Loucy (cell line): ENCODE data around the gene FOXC1.

Experiments used
- EZH2phosphoT487 ChIP-seq: fragments of 200-600 bp; IDR thresholded peaks from 2 replicates; pipeline ENCODE4 v1.6.1; 2018; ENCODE audit warnings: antibody characterized with exemption, mild to moderate bottlenecking, moderate library complexity, borderline replicate concordance
- TF ChIP-seq, protein P1 (sequence below): fragments of 200-600 bp; sonication (generic); conservative IDR thresholded peaks from 2 replicates; pipeline ENCODE4 v1.5.1; 2014; ENCODE audit warnings: mild to moderate bottlenecking, antibody characterized with exemption, low read length

DNA sequence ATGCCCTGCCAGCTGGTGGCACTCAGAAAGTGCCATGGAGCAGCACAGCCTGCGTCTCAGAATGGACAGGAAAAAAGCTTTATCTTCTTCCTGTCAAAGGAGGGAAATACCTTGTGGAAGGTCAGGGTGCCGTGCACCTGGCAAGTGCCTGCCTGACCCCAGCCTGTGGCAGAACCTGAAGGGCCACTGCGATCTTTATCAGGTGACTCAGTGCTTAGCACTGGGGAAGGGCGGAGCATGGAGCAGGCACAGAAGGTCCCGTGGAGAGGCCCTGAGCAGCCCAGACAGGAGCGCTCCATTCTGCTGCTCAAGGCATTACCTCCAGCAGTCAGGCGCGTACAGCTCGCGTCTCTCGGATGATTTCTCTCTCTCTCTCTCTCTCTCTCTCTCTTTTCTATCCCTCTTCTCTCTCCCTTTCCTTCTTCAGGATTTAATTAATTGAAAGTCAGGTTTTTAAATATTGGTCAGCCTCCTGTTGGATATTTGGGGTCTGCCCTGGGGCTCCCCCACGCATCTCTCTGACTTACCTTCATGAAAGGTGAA lies 31.7 kb downstream of the FOXC1 start:
- TF ChIP-seq, protein P1, sequence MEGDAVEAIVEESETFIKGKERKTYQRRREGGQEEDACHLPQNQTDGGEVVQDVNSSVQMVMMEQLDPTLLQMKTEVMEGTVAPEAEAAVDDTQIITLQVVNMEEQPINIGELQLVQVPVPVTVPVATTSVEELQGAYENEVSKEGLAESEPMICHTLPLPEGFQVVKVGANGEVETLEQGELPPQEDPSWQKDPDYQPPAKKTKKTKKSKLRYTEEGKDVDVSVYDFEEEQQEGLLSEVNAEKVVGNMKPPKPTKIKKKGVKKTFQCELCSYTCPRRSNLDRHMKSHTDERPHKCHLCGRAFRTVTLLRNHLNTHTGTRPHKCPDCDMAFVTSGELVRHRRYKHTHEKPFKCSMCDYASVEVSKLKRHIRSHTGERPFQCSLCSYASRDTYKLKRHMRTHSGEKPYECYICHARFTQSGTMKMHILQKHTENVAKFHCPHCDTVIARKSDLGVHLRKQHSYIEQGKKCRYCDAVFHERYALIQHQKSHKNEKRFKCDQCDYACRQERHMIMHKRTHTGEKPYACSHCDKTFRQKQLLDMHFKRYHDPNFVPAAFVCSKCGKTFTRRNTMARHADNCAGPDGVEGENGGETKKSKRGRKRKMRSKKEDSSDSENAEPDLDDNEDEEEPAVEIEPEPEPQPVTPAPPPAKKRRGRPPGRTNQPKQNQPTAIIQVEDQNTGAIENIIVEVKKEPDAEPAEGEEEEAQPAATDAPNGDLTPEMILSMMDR = no peak
- no peak for TF ChIP-seq EZH2phosphoT487
